Inferior parietal cortex (tissue), 1 donor: ENCODE data around the gene RTL1.

ENCODE experiments used
- DNase-seq: peaks from one replicate; pipeline ENCODE4 v3.0.0-alpha.2; 2016; ENCODE audit errors: extremely low spot score

The RTL1 gene

GRCh38 chr14:100898935-100899883 is 4.3 kb downstream of the RTL1 start:
- no peak for DNase-seq

- DNase-seq = no peak
Observed at GRCh38 chr14:100898465-100898864, 5.1 kb downstream of the RTL1 start.

DNA sequence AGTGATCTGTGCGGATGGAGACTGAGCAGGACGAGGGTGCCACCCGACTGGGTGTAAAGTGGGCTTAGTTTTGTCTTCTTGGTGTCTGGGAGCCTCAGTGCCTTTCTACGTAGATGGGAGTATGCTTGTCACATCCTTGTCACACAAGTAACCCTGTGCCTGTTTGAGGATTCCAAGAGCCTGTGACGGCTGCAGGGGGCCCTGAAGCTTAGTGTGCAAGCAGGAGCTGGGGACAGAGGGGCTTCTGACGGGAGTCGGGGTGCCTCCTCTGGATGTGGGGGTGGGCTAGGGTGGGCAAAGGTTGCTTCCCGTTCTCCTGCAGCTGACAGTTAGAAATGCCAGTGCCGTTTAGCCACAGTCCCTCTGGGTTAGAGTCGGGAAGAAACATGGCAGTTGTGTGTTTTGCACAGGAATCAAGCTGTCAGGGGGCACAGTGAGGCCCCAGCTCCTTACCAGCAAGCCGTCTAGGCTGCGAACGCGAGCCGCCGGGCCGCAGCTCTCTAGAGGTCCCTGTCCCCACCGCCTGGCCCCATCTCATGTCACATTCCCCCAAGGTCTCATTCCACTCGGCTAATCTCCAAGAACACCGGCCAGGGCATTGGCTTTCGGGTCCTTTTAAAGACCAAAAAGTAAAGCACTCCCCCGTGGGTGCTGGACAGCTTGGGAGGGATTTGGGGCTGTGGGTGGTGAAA is 7.0 kb downstream of the RTL1 start:
- DNase-seq = no peak

GRCh38 chr14:100895411-100895810 is 8.1 kb downstream of the RTL1 start:
- DNase-seq = no peak

DNA sequence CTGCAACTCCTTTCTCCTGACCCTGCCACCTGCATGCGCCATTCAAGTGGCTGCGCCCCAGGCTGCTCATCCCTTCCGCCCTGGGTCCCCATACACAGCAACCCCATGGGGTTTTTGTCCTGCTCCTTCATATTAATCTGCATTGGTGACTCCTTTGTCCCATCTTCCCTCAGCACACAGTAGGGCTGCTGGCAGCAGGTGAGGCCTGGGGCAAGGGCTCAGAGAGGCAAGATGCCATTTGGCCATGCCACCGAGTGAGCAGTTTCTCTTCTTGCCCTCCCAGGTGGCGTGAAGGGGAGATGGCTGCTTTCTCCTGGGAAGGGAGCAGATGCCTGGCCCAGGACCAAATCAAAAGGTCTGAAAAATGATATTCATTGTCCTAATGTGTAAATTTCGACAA is 9.1 kb downstream of the RTL1 start:
- DNase-seq = no peak

DNA sequence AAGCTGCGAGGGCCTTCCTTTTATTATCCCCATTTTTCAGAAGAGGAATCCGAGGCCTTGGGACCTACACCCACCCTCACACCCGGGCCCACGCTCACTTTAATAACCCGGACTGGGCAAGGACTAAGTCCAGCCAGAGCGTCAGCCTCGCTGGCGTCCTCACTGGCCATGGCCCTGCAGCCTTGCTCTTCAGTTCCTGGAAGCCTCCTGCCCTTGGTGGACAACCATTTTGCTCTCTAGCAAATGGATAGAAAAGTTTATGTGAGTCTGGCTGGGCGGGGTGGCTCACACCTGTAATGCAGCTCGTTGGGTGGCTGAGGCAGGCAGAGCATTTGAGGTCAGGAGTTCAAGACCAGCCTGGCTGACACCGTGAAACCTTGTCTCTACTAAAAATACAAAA is 9.8 kb downstream of the RTL1 start:
- DNase-seq = no peak

GRCh38 chr14:100893228-100893601 is 10.3 kb downstream of the RTL1 start:
- DNase-seq = no peak

DNA sequence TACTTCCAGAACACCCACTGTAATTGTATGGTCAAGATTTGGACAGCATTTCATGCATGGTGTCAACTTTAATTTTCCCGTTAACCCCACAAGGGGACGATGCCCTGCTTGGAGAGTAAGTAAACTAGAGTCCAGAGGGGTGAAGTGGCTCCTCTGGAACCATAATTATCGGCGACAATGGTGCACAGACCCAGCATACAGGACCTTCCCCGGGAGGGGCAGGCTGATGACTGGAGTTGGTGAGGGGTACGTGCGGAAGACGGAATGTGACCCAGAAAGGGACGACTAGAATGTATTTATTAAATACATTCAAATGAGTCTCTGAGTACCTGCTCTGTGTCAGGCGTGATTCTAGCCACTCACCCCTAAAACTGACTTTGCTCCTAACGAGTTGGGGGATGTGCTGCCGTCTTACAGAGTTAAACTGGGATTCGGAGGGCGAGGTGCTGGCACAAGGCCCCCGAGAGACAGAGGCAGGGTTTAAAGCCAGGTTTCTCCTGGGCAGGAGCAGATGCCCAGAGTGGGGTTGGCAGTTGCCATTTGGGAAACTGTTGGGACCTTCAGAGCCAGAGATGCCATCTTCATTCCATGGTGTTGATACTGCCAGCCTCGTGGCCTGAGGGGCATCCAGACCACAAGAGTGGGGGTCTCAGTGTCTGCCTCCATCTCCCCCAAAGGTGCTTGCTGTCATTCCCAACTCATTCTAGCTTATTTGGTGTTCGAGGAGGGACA is 10.9 kb downstream of the RTL1 start:
- DNase-seq = no peak

DNA sequence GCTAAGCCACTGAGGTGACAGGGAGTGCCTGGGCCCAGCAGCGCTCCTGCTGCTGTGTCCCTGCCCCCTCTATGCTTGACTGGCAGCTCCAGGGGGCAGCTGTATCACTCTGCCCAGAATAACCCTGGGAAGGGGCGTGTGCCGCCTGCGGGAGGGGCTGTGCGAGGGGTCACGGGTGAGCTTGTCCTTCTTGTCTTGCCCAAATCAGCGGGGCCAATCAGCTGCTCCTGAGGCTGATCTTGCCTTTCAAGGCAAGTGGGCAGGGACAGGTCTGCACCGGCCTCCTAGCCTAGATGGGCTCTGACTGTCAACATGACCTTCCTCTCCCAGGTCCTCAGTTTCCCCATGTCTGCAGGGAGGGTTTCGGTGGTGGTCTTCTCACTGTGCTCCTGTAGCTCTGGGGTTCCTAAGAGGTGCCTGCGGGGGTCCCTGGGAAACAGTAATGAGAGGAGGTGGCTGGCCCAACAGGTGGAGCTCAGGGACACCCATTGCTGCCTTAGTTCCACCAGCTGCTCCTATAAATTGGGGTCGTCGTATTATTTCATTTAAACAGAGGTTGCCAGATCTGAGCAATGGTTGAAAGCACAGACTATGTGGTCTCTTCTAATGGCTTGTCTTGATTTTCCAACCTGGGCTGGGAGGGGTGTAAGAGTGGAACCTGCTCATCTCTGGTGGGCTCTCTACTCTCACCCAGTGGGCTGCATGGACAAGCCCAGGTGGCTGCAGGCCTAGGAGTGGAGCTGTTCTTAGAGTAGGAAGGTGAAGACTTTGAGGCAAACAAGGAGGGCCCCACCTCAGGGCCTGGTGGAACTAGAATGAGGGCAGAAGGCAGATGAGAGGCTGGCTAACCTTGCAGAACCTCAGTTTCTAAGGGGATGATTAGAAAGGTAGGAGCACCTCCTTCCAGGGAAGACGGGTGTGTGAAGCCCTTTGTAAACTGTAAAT is 11.7 kb downstream of the RTL1 start:
- DNase-seq = no peak

DNA sequence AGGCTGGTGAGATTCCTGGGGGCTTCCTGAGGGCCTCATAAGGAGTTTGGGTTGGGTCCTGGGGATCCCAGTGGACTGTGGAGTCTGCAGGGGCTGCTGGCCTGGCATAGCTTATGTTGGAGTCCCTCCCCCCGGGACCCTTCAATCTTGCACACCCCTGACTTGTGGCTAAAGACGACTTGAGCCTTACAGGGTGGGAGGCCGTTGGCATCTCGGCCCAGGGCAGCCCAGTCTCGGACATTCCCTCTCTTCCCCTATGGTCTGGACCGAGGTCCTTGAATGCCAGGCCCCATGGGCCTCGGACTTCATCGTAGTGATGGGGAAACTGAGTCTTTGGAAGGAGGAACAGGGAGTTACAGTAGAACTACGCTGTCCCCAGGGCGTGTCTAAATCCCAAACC is 12.5 kb downstream of the RTL1 start:
- DNase-seq = no peak

DNA sequence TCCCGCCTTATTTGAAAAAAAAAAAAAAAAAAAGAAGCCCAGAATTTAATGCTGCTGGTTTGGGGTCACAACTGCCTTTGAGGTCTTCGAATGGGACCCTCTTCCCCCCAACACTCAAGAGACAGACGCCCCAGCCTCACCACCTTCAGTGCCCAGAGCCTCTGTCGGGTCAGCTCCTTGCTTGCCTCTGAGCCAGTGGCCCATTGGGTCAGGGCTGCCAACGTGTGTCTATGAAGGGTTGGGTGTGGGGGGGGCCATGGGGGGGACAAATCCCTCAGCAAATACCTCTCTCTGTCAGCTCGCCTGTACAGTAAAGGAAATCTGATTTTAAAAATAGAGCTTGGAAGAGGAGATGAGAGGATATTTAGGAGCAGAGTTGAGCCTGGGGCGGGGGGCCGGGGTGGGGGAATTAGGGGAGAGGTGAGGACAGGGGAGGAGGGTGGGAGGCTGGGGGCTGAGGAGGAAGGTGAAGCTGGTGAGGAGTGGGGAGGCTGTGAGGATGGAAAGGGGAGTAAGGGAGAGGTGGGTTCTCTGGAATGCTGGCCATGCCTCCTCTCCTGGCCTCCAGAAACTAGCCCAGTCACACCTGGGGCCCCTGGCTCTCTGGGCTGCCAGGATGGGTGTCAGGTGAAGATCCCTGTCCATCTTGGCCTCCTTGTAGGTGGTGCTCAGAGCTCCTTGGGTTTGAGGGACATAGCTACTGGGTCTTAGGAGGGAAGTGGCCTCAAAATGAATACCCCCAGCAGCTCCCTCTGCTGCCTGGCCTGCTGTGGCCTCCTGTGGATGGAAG is 13.3 kb downstream of the RTL1 start:
- DNase-seq = no peak

DNA sequence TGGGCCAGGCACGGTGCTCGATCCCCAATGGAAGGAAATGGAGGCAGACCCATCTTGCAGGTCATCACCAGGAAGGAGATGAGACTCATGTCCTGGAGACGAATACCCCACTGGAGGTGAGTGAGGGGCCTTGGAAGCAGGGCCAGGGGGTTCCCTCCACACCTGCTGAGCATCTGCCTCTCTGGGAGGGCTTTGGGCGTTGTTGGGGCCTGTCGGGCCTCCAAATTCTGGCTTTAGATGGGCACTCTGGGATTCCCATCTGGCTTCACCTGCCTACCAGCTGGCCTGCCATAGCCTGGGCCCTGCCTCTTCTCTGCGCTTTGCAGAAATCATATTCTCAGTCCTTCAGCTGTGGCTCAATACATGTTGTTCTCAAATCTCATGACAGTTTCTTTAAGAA is 13.9 kb downstream of the RTL1 start:
- no peak for DNase-seq

- DNase-seq = no peak
Observed at GRCh38 chr14:100888789-100889315, 14.7 kb downstream of the RTL1 start.

- no peak for DNase-seq
Observed at GRCh38 chr14:100887728-100888335, 15.7 kb downstream of the RTL1 start.

DNA sequence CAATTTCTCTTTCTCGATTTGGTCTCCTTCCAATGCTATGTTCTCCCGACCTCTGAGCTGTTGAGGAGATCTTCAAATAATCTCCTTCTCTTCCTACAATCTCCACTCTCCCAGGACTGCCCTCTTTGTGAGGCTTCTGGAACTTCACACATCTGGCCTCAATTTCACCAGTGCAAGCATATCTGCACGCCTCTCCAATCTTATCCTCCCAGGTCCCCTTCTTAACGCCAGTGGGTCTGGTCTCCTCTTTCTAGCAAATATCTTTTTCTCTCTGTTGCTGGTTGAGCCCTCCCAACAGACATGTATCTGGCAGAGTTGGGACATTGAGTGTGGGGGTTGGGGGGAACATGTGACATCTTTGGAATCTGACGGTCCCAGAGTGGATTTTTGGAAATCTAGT is 17.9 kb downstream of the RTL1 start:
- DNase-seq = no peak

- DNase-seq = no peak
Observed at GRCh38 chr14:100885196-100885595, 18.3 kb downstream of the RTL1 start.

DNA sequence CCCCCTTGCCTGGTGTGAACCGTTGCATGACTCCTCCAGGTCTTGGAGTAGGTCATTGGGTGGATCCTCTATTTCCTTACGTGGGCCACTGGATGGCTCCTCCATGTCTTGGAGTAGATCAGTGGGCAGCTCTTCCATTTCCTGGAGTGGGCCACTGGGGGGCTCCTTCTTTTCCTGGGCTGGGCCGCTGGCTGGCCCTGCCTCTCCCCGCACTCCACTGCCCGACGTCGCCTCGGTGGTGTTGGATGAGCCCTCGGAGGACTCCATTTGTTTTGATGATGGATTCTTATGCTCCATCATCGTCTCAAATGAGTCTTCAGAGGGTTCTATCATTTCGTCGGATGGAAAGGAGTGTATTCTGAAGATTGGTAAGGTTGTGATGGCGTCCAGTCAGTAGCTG is 19.1 kb downstream of the RTL1 start:
- DNase-seq = no peak

DNA sequence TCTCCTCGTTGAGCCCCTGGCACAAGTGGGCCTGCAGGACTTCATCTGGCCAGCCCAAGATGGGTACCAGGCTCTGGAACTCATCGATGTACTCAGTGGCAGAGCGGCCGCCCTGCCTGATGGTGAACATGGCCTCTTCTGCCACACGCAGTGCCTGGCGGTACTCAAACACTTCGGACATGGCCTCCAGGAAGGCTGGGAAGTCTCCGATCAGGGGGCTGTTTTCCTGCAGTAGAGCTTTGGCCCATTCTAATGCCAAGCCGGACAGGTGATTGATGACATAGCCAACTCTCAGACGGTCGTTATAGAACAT is 19.8 kb downstream of the RTL1 start:
- no peak for DNase-seq

GRCh38 chr14:100882991-100883788 is 20.3 kb downstream of the RTL1 start:
- DNase-seq = no peak
